Activated T-helper 1 cell treated with anti-CD3 and anti-CD28 coated beads, Interleukin-12 subunit alpha, Interleukin-12 subunit beta, Interleukin-2, Interleukin-4 antibody, amounts not matched to agents 30 ng/mL and 10 ng/mL and 1 ng/mL, durations not matched to agents 14 hours and 24 hours and 36 hours (primary cell): ENCODE measurements around the gene HIVEP1. TPM values are rescaled to one million over a fixed set of nuclear protein-coding genes. Genes with fewer than 3 reads are reported as not detected.

Experiments used
- DNase-seq: peaks from one replicate; pipeline ENCODE4 v3.0.0; 2021; ENCODE audit warnings: low spot score
- H3K27ac Mint-ChIP-seq: one replicate; pipeline ENCODE4 v1.8.0; 2021; ENCODE audit warnings: mild to moderate bottlenecking, mixed read lengths
- H3K27me3 Mint-ChIP-seq: one replicate; pipeline ENCODE4 v1.8.0; 2022; ENCODE audit warnings: mild to moderate bottlenecking, moderate library complexity, mixed read lengths; ENCODE audit not compliant: insufficient read depth
- H3K36me3 Mint-ChIP-seq: one replicate; pipeline ENCODE4 v1.8.0; 2021; ENCODE audit warnings: low read depth, mixed read lengths
- H3K4me1 Mint-ChIP-seq: one replicate; pipeline ENCODE4 v1.8.0; 2021; ENCODE audit warnings: low read depth, mixed read lengths
- H3K4me3 Mint-ChIP-seq: one replicate; pipeline ENCODE4 v1.8.0; 2021; ENCODE audit warnings: mild to moderate bottlenecking, moderate library complexity, mixed read lengths
- H3K9me3 Mint-ChIP-seq: one replicate; pipeline ENCODE4 v1.8.0; 2021; ENCODE audit warnings: mixed read lengths
- intact Hi-C: fragments of 100-400 bp; cut with micrococcal nuclease; formaldehyde crosslinking; loops from one replicate; pipeline ENCODE4 v1.15.1; 2024
- total RNA-seq: library from RNA; stranded (reverse); gene quantifications from 2 replicates; pipeline ENCODE4 v1.2.3, GENCODE V29; 2022

Gene HIVEP1
- total RNA-seq, 1 donor from 2014 or later = 69.8 TPM

GRCh38 chr6:12069891-12070529 lies 57.9 kb downstream of the HIVEP1 start:
- H3K36me3 Mint-ChIP-seq = peaks cover 22% of the 10 kb centered on the region
- H3K27me3 Mint-ChIP-seq = no peaks in the 10 kb centered on the region
- H3K27ac Mint-ChIP-seq = peak overlapping the region; percentile 38
- intact Hi-C loops = loop anchor here (5.0 kb wide), 1 partner anchor 38 kb away; no protein-coding TSS in a partner anchor
- no peak for DNase-seq
- H3K4me1 Mint-ChIP-seq = peaks cover 61% of the 10 kb centered on the region
- no peak overlapping the region for H3K4me3 Mint-ChIP-seq
- no peaks in the 10 kb centered on the region for H3K9me3 Mint-ChIP-seq

DNA sequence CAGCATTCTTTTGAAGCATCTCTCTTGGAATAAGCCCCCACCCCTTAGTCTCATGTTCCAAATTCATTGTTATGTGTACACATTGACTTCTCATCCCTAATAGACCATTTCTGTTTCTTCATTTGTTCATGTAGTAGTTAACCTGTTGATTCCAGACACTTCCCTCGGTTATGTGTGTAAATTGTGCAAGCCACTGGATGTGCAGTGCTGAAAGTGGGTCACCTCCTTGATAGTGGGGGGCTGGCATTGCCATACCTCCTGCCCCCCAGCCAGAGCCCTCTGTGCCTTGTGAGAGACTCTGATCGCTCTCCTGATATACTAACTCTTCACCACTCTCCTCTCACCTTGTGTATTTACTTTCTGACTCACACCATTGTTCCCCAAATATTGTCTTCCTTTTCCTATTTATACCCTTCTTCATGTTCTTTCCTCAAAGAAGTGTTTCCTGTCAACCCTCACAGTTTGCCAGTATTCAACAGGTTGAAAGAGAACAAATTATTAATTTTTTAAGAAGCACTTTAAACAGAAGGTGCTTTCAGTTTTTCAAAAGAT lies 59.0 kb downstream of the HIVEP1 start:
- Mint-ChIP-seq H3K36me3 (peaks cover 17% of the 10 kb centered on the region), H3K4me1 (peaks cover 61% of the 10 kb centered on the region)

DNA sequence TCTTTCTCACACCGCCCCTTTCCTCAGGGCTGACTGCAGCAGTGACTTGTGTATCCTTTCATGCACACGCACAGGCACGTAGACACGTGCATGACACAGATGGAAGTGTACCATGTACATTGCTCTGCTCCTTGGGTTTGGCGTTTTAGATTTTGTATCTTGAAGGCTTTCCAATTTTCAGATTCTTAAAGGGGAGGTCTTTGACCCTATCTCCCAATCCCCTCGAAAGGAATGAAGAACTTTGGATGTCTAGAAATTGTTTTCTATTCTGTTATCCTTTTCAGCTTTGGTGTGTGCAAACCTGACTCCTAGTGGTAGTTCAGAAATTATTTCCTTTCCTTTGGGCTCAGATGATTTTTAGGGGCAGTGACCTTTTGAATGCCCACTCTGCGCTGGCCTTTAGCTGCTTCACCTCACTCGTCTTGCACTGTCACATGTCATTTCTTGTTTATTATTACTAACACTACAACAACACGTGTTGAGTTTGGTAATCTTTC lies 63.0 kb downstream of the HIVEP1 start:
- intact Hi-C loops = loop anchor here (1.0 kb wide), 1 partner anchor 62 kb away; no protein-coding TSS in a partner anchor
- Mint-ChIP-seq H3K4me3 (no peak overlapping the region), H3K36me3 (peaks cover 18% of the 10 kb centered on the region), H3K9me3 (no peaks in the 10 kb centered on the region), H3K27me3 (no peaks in the 10 kb centered on the region), H3K27ac (no peak overlapping the region), H3K4me1 (peaks cover 54% of the 10 kb centered on the region)
- DNase-seq = no peak

More for the DNA sequence above, 59.0 kb downstream of the HIVEP1 start:
- intact Hi-C loops = no loop called here
- Mint-ChIP-seq H3K9me3 (no peaks in the 10 kb centered on the region), H3K4me3 (peak overlapping the region; percentile 34), H3K27me3 (no peaks in the 10 kb centered on the region), H3K27ac (no peak overlapping the region)
- DNase-seq = no peak

- Mint-ChIP-seq H3K27me3 (no peaks in the 10 kb centered on the region), H3K4me3 (no peak overlapping the region), H3K36me3 (peaks cover 21% of the 10 kb centered on the region), H3K4me1 (peaks cover 56% of the 10 kb centered on the region), H3K9me3 (no peaks in the 10 kb centered on the region), H3K27ac (no peak overlapping the region)
- intact Hi-C loops = no loop called here
- DNase-seq = no peak
Measured at GRCh38 chr6:12077021-12077710, 65.1 kb downstream of the HIVEP1 start.

DNA sequence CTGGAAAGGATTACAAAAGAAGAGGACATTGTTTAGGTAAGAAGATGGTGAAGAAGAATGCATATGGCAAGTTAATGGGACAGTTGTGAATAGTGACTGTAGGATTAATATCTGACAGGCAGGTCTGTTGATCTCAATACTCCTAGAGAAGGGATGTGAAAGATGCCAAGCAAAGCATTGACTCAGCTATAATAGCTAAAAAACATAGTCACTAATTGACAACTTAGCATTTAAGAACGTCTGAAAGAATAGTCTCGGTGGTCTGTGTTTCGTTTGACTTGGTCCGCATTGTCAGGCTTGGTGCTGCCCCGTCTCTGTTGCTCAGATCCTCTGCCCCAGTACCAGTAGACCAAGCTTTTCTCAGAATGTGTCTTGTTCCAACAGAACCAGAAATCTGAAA lies 65.9 kb downstream of the HIVEP1 start:
- H3K27ac Mint-ChIP-seq = peak overlapping the region; percentile 26

DNA sequence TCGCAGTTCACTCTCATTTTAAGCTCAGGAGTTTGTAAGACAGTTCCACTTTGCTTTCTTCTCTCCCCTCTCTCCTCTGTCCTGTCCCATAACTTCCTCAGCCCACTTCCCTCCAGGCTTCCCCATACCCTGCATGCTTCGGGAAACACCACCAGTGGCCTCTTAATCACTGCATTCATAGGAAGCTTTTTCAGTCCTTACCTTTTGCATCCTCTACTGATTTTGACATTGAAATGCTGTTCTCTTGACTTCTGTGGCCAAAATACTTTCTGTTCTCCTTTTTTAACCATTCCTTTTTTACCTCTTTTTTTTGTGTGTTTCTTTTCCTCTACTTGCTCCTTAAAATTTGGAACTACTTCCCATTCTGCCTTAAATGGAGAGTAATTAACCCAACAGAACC lies 69.7 kb downstream of the HIVEP1 start:
- Mint-ChIP-seq H3K9me3 (no peaks in the 10 kb centered on the region), H3K4me1 (peaks cover 38% of the 10 kb centered on the region), H3K27ac (peak overlapping the region; percentile 37), H3K4me3 (no peak overlapping the region), H3K36me3 (peaks cover 19% of the 10 kb centered on the region), H3K27me3 (no peaks in the 10 kb centered on the region)
- intact Hi-C loops = loop anchor here (5.0 kb wide), 1 partner anchor 46 kb away; no protein-coding TSS in a partner anchor
- no peak for DNase-seq

More for the DNA sequence above, 65.9 kb downstream of the HIVEP1 start:
- DNase-seq = no peak
- Mint-ChIP-seq H3K27me3 (no peaks in the 10 kb centered on the region), H3K36me3 (peaks cover 21% of the 10 kb centered on the region), H3K4me3 (no peak overlapping the region), H3K4me1 (peaks cover 52% of the 10 kb centered on the region), H3K9me3 (no peaks in the 10 kb centered on the region)
- intact Hi-C loops = no loop called here

DNA sequence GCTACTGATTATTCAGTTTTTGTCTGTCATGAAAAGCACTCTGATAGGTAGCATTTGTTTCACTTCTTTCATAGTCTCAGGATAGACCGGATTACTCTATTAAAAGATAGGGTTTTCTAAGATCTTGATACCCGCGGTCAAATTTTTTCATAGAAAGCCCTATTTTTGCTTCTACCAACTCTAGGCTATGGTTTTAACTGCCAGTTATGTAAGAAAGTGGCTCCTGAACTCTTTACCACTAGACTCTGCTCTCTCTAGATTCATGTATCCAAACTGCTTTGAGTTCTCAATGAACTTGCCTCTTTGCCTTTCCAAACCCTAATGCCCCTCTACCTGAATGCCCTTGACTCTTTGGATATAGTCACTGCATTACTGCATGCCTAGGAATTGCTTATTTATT lies 70.3 kb downstream of the HIVEP1 start:
- no peak for DNase-seq
- H3K36me3 Mint-ChIP-seq = peaks cover 16% of the 10 kb centered on the region
- H3K4me3 Mint-ChIP-seq = no peak overlapping the region
- H3K4me1 Mint-ChIP-seq = peaks cover 37% of the 10 kb centered on the region
- H3K9me3 Mint-ChIP-seq = no peaks in the 10 kb centered on the region
- intact Hi-C loops = loop anchor here (5.0 kb wide), 1 partner anchor 45 kb away; no protein-coding TSS in a partner anchor
- H3K27me3 Mint-ChIP-seq = no peaks in the 10 kb centered on the region
- H3K27ac Mint-ChIP-seq = no peak overlapping the region

- H3K27ac Mint-ChIP-seq = peak overlapping the region; percentile 15
- H3K4me1 Mint-ChIP-seq = peaks cover 37% of the 10 kb centered on the region
- DNase-seq = no peak
- H3K27me3 Mint-ChIP-seq = no peaks in the 10 kb centered on the region
- no peaks in the 10 kb centered on the region for H3K9me3 Mint-ChIP-seq
- intact Hi-C loops = loop anchor here (5.0 kb wide), 1 partner anchor 44 kb away; no protein-coding TSS in a partner anchor
- no peak overlapping the region for H3K4me3 Mint-ChIP-seq
- H3K36me3 Mint-ChIP-seq = peaks cover 13% of the 10 kb centered on the region
Measured at GRCh38 chr6:12083302-12083701, 71.2 kb downstream of the HIVEP1 start.

DNA sequence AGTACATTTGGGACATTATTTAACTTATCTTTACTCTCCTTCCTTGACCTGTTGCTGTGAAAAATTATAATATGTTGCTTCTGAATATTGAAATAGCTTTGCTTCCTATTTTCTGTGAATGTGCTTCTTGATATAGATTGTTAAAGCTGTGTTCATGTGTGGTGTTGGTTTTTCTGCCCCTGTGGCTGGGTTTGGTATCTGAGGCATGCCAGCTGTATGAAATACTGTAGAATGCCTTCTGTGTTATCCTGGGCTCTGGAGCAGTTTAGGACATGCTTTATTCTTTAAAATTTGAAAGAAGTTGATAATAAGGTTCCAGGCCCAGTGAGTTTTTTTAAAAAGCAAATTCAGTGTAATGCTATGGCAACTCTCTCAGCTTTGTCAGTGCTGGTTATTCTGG lies 71.7 kb downstream of the HIVEP1 start:
- Mint-ChIP-seq H3K27ac (no peak overlapping the region), H3K4me1 (peaks cover 37% of the 10 kb centered on the region), H3K36me3 (peaks cover 13% of the 10 kb centered on the region), H3K27me3 (no peaks in the 10 kb centered on the region), H3K4me3 (no peak overlapping the region), H3K9me3 (no peaks in the 10 kb centered on the region)
- intact Hi-C loops = loop anchor here (5.0 kb wide), 1 partner anchor 44 kb away; no protein-coding TSS in a partner anchor
- no peak for DNase-seq

- H3K36me3 Mint-ChIP-seq = peaks cover 14% of the 10 kb centered on the region
- peaks cover 37% of the 10 kb centered on the region for H3K4me1 Mint-ChIP-seq
- intact Hi-C loops = loop anchor here (5.0 kb wide), 1 partner anchor 43 kb away; no protein-coding TSS in a partner anchor
- no peaks in the 10 kb centered on the region for H3K9me3 Mint-ChIP-seq
- DNase-seq = no peak
- H3K27me3 Mint-ChIP-seq = no peaks in the 10 kb centered on the region
- no peak overlapping the region for H3K27ac Mint-ChIP-seq
- no peak overlapping the region for H3K4me3 Mint-ChIP-seq
Measured at GRCh38 chr6:12084681-12085080, 72.6 kb downstream of the HIVEP1 start.

- Mint-ChIP-seq H3K4me3 (no peak overlapping the region), H3K4me1 (peaks cover 24% of the 10 kb centered on the region), H3K9me3 (no peaks in the 10 kb centered on the region), H3K27ac (no peak overlapping the region), H3K36me3 (peaks cover 17% of the 10 kb centered on the region), H3K27me3 (no peaks in the 10 kb centered on the region)
- no peak for DNase-seq
- intact Hi-C loops = no loop called here
Measured at GRCh38 chr6:12088531-12088930, 76.4 kb downstream of the HIVEP1 start.

DNA sequence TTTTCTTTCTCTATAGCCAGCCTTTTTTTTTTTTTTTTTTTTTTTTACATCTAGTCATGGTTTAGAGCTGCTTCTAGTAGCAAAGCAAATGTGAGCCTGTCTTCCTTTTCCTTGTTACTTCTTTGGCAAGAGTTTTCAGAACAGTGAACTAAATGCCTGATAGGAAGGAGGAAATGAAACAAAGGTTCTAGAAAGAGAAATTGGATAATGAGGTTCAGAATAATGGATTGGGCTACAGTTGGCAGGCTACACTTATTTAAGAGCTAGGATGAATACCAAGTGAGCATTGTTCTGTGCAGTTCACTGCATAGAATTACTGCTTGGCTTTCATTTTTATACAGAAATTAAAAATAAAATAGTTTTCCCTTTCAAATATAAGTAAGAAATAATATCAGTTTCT lies 78.6 kb downstream of the HIVEP1 start:
- H3K9me3 Mint-ChIP-seq = no peaks in the 10 kb centered on the region
- H3K36me3 Mint-ChIP-seq = peaks cover 25% of the 10 kb centered on the region
- intact Hi-C loops = no loop called here
- no peak overlapping the region for H3K4me3 Mint-ChIP-seq
- H3K4me1 Mint-ChIP-seq = peaks cover 16% of the 10 kb centered on the region
- no peak overlapping the region for H3K27ac Mint-ChIP-seq
- H3K27me3 Mint-ChIP-seq = no peaks in the 10 kb centered on the region
- DNase-seq = no peak

DNA sequence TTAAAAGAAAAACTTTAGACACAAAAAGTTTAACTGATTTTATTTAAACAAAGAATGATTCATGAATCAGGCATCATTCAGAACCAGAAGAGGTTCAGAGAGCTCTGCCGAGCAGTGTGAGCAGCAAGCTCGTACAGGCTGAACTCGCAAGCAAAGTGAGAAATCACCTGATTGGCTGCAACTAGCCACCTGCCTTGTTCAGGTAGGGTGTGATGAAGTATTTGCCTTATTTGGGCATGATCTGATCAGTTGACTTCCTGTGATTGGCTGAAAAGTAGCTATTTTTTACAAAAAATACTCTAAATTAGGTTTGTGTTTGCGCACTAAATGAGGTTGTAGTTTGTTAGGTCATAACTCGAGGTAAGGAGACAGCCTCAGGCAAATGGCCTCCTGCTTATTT lies 80.7 kb downstream of the HIVEP1 start:
- Mint-ChIP-seq H3K36me3 (peaks cover 29% of the 10 kb centered on the region), H3K4me1 (peaks cover 18% of the 10 kb centered on the region)
- intact Hi-C loops = no loop called here

More for the DNA sequence above, 80.7 kb downstream of the HIVEP1 start:
- Mint-ChIP-seq H3K27me3 (no peaks in the 10 kb centered on the region), H3K4me3 (no peak overlapping the region), H3K9me3 (no peaks in the 10 kb centered on the region), H3K27ac (no peak overlapping the region)
- DNase-seq = no peak
